Testis (tissue), 2 donors: ENCODE measurements around the gene NKX1-2.

Experiments used
- POLR2A ChIP-seq: fragments of 450-650 bp; IDR thresholded peaks from one replicate; pipeline ENCODE4 v1.6.1; 2017; ENCODE audit warnings: antibody characterized with exemption, mild to moderate bottlenecking, moderate library complexity
- TF ChIP-seq, protein P1 (sequence below), 3 experiments: fragments of 450-650 bp in 2 of 3; fragments of 200-600 bp in 1 of 3; sonication (generic) in 1 of 3; IDR thresholded peaks; one replicate each; pipeline ENCODE4 v1.5.1; 2016 to 2019; ENCODE audit warnings: antibody characterized with exemption in 3 of 3, mild to moderate bottlenecking in 2 of 3, moderate library complexity in 1 of 3

- TF ChIP-seq, protein P1, sequence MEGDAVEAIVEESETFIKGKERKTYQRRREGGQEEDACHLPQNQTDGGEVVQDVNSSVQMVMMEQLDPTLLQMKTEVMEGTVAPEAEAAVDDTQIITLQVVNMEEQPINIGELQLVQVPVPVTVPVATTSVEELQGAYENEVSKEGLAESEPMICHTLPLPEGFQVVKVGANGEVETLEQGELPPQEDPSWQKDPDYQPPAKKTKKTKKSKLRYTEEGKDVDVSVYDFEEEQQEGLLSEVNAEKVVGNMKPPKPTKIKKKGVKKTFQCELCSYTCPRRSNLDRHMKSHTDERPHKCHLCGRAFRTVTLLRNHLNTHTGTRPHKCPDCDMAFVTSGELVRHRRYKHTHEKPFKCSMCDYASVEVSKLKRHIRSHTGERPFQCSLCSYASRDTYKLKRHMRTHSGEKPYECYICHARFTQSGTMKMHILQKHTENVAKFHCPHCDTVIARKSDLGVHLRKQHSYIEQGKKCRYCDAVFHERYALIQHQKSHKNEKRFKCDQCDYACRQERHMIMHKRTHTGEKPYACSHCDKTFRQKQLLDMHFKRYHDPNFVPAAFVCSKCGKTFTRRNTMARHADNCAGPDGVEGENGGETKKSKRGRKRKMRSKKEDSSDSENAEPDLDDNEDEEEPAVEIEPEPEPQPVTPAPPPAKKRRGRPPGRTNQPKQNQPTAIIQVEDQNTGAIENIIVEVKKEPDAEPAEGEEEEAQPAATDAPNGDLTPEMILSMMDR (IDR thresholded peaks at IDR 0.05) = no peak
- no peak for TF ChIP-seq POLR2A
Measured at GRCh38 chr10:124417895-124418725, 31.7 kb downstream of the NKX1-2 start.
